HAP-1 (cell line): ENCODE data around the gene RIMBP2.

Source experiments
- DNase-seq, 2 experiments: peaks; one replicate each; pipeline ENCODE4 v3.0.0-alpha.2; 2016 to 2020; ENCODE audit warnings: low spot score in 2 of 2
- H3K27me3 ChIP-seq: fragments of 250-450 bp; sonication (Bioruptor Pico); 2 replicates; pipeline ENCODE4 v1.5.1; 2020; ENCODE audit warnings: low read depth, mild to moderate bottlenecking, moderate library complexity
- H3K36me3 ChIP-seq: fragments of 250-450 bp; sonication (Bioruptor Pico); replicated peaks from 2 replicates; pipeline ENCODE4 v1.5.1; 2020; ENCODE audit warnings: mild to moderate bottlenecking
- H3K4me1 ChIP-seq: fragments of 250-450 bp; sonication (Bioruptor Pico); 2 replicates; pipeline ENCODE4 v1.5.1; 2020; ENCODE audit warnings: mild to moderate bottlenecking
- H3K4me3 ChIP-seq: fragments of 250-450 bp; sonication (Bioruptor Pico); 2 replicates; pipeline ENCODE4 v1.5.1; 2020; ENCODE audit warnings: mild to moderate bottlenecking, moderate library complexity
- H3K9me3 ChIP-seq: fragments of 250-450 bp; sonication (Bioruptor Pico); 2 replicates; pipeline ENCODE4 v1.5.1; 2020; ENCODE audit warnings: mild to moderate bottlenecking, moderate library complexity
- in situ Hi-C: fragments of 300-500 bp; cut with MboI; formaldehyde crosslinking; loops from 3 replicates; pipeline ENCODE4 v1.14.3; 2020; ENCODE audit warnings: low sequenced_read_pairs, inconsistent platforms, mixed read lengths

Gene RIMBP2

DNA sequence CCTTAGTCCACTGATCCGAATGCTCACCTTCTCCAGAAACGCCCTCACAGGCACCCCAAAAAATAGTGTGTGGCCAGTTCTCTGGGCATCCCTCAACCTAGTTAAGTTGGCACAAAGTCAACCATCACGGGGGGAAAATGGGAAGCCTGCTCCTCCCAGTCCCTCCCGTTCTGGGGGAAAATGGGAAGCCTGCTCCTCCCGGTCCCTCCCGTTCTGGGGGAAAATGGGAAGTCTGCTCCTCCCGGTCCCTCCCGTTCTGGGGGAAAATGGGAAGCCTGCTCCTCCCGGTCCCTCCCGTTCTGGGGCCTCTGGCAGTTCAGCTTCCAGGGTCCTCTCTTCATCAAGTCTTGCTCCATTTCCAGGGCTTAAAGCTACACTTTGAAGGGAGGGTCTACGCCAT, 106.1 kb downstream of the RIMBP2 start:
- in situ Hi-C loops, result no loop called here
- H3K9me3 ChIP-seq, result no peaks in the 10 kb centered on the region
- H3K4me3 ChIP-seq, result no peak overlapping the region
- DNase-seq, result no peak
- H3K4me1 ChIP-seq, result no peaks in the 10 kb centered on the region
- no peaks in the 10 kb centered on the region; the same call in 1 of the 2 replicates for H3K27me3 ChIP-seq
- no peaks in the 10 kb centered on the region for H3K36me3 ChIP-seq

DNA sequence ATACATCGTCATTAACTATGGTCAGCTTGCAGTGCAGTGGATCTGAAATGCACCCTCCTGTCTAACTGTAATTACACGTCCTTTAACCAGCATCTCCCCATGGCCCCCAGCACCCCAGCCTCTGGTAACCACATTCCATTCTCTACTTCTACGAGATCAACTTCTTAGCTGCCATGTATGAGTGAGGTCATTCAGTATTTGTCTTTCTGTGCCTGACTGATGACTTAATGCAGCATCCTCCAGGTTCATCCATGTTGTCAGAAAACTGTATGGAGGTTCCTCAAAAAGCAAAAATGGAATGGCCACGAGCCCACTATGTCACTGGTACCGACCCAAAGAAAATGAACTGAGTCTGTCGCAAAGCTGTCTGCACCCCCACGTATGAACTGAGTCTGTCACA, 107.3 kb downstream of the RIMBP2 start:
- Histone ChIP-seq H3K4me1 (no peaks in the 10 kb centered on the region), H3K27me3 (no peaks in the 10 kb centered on the region), H3K9me3 (no peaks in the 10 kb centered on the region), H3K4me3 (no peak overlapping the region), H3K36me3 (no peaks in the 10 kb centered on the region)
- in situ Hi-C loops, result no loop called here
- DNase-seq, result no peak

DNA sequence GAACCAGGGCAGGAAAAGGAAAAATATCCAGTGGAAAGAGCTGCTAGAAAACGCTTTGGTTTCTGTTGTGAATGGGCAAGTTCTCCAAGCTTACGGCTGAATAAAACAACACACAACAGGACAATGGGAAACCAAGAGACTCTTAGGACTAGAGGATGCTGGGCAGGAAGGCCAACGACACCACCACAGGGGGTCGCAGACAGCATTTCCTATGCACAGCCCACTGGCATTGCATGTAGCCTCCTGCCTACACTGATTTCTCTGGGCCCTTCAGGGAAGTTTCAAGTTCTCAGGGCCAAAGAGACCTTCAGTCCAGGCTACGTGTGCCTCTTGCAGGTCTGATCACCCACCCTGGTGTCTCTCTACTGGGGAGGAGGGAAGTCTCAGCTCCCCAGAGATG, 108.0 kb downstream of the RIMBP2 start:
- no peaks in the 10 kb centered on the region for H3K27me3 ChIP-seq
- no peak for DNase-seq
- no peaks in the 10 kb centered on the region for H3K9me3 ChIP-seq
- no peaks in the 10 kb centered on the region for H3K4me1 ChIP-seq
- in situ Hi-C loops, result no loop called here
- no peak overlapping the region for H3K4me3 ChIP-seq
- no peaks in the 10 kb centered on the region for H3K36me3 ChIP-seq

DNA sequence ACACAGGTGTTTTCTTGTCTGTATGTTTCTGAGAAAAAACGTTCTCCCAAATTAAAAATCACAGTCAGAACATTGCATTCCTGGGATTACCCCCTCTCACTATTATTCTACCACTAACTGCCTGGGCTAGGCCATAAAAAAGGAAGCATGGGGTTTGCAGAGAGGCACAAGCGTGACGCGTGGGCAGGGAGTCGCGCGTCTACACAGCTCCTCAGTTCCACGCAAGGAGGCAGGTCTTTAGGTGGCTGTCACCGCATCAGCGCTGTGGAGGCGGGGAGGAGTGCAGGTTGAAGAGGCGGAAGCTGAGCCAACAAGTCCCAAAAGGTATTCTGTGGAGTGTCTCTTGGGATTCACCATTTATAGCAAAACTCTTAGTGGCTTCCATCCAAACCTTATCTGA, 109.9 kb downstream of the RIMBP2 start:
- no peak for DNase-seq
- Histone ChIP-seq H3K9me3 (no peaks in the 10 kb centered on the region), H3K4me3 (no peak overlapping the region), H3K27me3 (no peaks in the 10 kb centered on the region), H3K36me3 (no peaks in the 10 kb centered on the region), H3K4me1 (no peaks in the 10 kb centered on the region)
- in situ Hi-C loops, result no loop called here

DNA sequence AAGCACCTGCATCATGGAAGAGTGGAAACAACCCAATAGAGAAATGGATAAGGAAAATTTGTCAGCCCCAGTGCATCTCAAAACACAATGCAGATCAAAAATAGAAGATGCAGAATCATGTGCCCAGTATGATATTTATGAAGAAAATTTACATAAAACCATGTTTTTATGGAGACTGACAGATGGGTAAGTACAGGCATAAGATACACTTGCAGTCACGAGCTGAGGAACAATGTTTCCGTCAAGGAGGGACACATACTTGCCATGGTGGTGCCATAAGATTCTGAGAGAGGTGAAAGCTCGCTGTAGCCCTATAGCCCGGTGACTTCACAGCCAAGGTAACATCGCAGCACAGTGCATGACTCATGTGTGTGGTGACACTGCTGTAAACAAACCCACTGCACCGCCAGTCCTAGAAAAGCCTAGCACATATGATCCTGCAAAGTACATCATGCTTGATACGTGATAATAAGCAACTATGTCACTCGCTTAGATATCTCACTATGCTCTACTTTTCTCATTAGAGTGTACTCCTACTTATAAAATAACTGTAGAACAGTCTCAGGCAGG, 112.6 kb downstream of the RIMBP2 start:
- no peaks in the 10 kb centered on the region for H3K4me1 ChIP-seq
- no peak overlapping the region for H3K4me3 ChIP-seq
- H3K9me3 ChIP-seq, result no peaks in the 10 kb centered on the region
- in situ Hi-C loops, result no loop called here
- no peak for DNase-seq
- H3K27me3 ChIP-seq, result no peaks in the 10 kb centered on the region
- no peaks in the 10 kb centered on the region for H3K36me3 ChIP-seq

DNA sequence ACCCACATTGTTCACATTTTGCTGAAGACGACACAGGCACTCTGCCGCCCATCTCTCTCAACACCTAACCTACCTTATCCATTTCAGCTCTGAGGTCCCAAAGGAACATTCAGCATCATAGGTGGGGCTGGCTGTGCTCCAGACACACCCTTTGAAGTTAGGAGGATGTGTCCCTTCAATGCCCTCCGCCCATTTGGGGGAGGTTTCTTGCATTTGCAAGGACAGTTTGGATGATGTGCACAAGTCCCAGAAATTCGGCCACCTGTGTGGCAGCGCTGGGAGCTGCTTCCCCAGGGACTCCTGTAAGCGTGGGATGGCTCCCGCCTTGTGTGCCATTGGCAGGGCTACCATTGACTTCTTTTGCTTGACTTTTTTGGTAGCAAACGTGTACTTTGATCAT, 113.8 kb downstream of the RIMBP2 start:
- in situ Hi-C loops, result no loop called here
- Histone ChIP-seq H3K4me3 (no peak overlapping the region), H3K27me3 (no peaks in the 10 kb centered on the region), H3K36me3 (no peaks in the 10 kb centered on the region), H3K4me1 (no peaks in the 10 kb centered on the region), H3K9me3 (no peaks in the 10 kb centered on the region)
- no peak for DNase-seq

DNA sequence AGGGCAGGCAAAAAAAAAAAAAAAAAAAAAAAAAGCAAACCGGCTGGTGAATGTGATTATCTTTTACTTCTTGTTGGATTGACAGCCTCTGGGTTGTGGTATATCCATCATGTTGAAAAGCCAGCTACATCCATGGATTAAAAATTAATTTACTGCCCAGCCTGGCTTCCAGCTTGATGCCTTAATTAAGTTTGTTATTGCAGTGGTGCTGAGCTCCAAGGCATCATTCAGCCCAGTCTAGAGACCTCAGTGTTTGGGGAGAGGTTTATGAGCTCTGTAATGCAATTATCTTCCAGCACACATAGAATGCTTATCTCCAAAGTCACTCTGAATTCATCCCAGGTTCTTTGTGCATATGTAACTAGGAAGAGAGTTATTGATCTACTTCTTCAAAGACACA, 114.8 kb downstream of the RIMBP2 start:
- Histone ChIP-seq H3K36me3 (no peaks in the 10 kb centered on the region), H3K4me3 (no peak overlapping the region), H3K9me3 (no peaks in the 10 kb centered on the region), H3K27me3 (no peaks in the 10 kb centered on the region), H3K4me1 (no peaks in the 10 kb centered on the region)
- in situ Hi-C loops, result no loop called here
- no peak for DNase-seq

DNA sequence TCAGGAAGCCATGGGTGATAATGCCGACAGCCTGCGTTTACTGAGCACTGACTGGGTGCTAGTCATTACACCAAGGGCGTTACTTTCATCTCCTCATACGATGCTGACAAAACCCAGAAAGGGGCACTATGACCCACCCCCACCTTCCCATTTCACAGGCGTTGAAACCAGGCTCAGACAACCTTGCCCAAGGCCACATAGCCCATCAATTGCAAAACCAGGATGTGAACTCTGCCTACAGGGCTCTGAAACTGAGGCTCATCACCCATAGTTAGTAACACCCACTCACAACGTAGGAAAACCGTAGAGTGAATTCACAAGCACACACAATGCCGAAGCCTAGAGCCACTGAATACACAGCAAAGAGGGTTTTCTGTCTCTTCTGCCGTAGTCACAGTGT, 119.9 kb downstream of the RIMBP2 start:
- H3K4me1 ChIP-seq, result no peaks in the 10 kb centered on the region
- no peaks in the 10 kb centered on the region for H3K27me3 ChIP-seq
- no peaks in the 10 kb centered on the region for H3K9me3 ChIP-seq
- no peak overlapping the region for H3K4me3 ChIP-seq
- in situ Hi-C loops, result no loop called here
- H3K36me3 ChIP-seq, result no peaks in the 10 kb centered on the region
- DNase-seq, result no peak

DNA sequence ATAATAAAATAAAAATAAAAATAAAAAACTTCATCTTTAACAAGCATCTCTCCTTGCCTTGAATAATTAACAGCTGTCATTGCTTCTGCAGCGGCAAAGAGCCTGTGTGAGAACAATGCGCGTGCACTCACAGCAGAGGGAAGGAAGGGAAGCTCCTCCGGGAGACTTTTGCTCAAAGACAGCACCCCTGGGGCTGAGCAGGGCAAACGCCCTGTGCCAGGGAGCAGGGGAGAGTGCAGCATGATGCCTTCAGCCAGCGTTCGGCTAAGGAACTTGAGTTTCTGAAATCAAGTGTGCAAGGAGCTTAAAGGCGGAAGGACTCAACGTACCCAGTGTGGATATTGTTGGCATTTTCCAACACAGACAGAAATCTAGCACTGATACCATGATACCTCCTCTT, 120.5 kb downstream of the RIMBP2 start:
- in situ Hi-C loops, result no loop called here
- H3K36me3 ChIP-seq, result no peaks in the 10 kb centered on the region
- no peak for DNase-seq

DNA sequence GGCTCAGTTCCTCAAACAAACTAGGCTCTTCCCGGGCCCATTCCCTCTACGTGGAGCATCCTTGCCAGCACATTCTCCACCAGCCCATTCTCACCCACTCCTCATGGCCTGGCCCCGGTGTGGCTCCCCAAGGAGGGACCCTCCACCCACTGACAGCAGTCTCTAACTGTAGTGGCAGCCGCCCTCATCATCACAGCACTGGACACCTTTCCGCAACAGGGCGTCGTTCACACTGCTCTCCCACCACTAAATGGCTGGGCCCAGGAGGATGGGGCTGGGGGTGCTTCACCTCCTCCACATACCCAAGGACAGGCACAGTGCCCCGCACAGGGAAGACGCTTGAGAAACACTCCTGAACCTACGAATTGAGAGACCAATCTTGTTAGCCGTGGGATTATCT, 123.0 kb downstream of the RIMBP2 start:
- Histone ChIP-seq H3K27me3 (no peaks in the 10 kb centered on the region; the same call in 1 of the 2 replicates), H3K4me3 (no peak overlapping the region), H3K4me1 (no peaks in the 10 kb centered on the region), H3K36me3 (no peaks in the 10 kb centered on the region), H3K9me3 (no peaks in the 10 kb centered on the region)
- no peak for DNase-seq
- in situ Hi-C loops, result no loop called here

More for the DNA sequence above, 120.5 kb downstream of the RIMBP2 start:
- no peaks in the 10 kb centered on the region for H3K9me3 ChIP-seq
- H3K4me3 ChIP-seq, result no peak overlapping the region
- no peaks in the 10 kb centered on the region for H3K4me1 ChIP-seq
- H3K27me3 ChIP-seq, result no peaks in the 10 kb centered on the region

DNA sequence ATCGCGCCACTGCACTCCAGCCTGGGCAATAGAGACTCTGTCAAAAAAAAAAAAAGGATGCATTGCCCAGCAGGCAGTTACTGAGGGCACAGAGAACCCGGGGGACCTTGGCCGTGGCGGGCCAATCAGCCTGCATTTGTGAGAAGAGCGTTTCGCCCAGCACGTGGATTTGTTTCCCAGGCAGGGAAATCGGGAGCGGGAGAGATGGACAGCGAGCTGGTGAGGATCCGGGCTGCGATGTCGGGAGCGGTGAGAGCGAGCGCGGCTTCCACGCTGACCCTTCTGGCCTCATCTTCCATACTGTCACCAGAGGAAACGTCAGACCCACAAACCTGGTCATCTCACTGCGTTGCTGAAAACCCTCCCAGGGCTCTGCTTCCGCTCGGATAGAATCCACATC, 123.5 kb downstream of the RIMBP2 start:
- no peaks in the 10 kb centered on the region for H3K36me3 ChIP-seq
- no peak for DNase-seq
- H3K4me3 ChIP-seq, result no peak overlapping the region
- no peaks in the 10 kb centered on the region; the same call in 1 of the 2 replicates for H3K27me3 ChIP-seq
- in situ Hi-C loops, result no loop called here
- no peaks in the 10 kb centered on the region for H3K9me3 ChIP-seq
- no peaks in the 10 kb centered on the region for H3K4me1 ChIP-seq

DNA sequence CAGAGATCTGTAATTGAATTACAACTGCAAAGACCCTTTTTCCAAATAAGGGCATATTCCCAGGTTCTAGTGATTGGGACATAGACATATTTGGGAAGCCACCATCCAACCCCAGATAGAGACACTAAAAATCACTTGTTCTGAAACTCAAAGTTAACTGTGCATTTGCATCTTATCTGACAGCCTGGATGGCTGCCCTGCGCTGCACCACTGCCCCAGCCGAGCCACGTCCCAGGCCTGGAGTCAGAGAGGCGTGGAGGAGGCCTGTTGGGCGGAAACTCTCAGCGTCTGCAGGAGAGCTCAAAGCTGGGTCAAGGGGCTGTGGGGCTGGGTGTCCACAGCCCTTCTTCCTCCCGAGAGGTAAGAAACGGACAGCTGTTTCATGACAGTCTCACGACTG, 124.4 kb downstream of the RIMBP2 start:
- no peaks in the 10 kb centered on the region for H3K4me1 ChIP-seq
- no peak overlapping the region for H3K4me3 ChIP-seq
- H3K9me3 ChIP-seq, result no peaks in the 10 kb centered on the region
- H3K36me3 ChIP-seq, result no peaks in the 10 kb centered on the region
- in situ Hi-C loops, result no loop called here
- DNase-seq, result no peak
- H3K27me3 ChIP-seq, result no peaks in the 10 kb centered on the region; the same call in 1 of the 2 replicates

DNA sequence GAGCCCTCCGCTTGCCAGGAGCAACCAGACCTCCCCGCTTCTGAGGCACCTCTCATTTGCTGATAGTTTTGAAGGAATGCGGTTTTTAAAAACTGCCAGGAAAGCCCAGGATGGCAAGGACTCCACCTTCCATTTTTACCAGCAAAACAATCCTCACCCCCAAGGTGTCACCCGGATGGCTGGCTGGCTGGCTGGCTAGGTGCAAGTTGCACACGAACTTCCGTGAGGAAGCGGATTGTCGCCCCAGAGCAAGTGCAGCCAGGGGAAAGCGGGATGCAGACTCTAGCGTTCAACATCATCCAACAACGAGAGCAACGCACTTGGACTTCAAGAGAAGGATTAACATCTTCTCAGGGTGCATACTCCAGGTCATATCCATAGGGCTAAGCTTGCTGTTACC, 125.4 kb downstream of the RIMBP2 start:
- in situ Hi-C loops, result no loop called here
- no peaks in the 10 kb centered on the region for H3K4me1 ChIP-seq

DNA sequence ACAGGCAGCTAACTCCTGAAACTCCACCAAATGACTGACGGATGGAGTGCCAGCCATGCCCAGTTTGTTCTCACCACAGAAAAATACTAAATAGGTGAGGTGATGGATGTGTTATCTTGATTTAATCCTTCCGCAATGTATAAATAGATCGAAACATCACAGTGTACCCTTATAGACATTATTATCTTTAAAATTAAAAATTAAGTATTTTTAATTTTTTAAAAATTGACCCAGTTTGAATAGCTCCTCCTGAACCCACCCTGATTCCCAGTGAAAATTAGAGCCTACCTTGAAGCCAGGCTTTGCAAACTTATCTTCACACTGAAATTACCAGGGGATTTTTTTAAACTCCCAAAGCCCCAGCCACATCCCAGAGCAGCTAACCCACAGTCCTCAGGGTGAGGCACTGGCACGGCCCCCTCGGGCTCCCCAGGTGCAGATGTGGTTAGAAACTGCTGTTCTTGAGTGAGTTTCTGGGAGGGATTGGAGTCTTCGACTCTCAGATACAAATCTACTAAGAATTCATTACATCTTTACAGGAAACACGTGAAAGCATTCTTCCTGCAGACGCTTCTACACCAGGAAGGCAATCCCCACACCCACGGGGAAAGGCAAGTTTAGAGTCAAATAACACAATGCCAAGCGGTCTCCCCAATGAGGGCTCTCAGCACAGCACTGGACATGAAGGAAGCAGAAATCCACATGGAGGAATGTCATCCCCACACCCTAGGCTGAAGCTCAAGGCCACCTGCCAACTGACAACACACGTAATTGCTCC, 126.4 kb downstream of the RIMBP2 start:
- in situ Hi-C loops, result no loop called here
- Histone ChIP-seq H3K27me3 (no peaks in the 10 kb centered on the region; the same call in 1 of the 2 replicates), H3K36me3 (no peaks in the 10 kb centered on the region)

More for the DNA sequence above, 125.4 kb downstream of the RIMBP2 start:
- H3K4me3 ChIP-seq, result no peak overlapping the region
- no peaks in the 10 kb centered on the region; the same call in 1 of the 2 replicates for H3K27me3 ChIP-seq
- DNase-seq, result no peak
- no peaks in the 10 kb centered on the region for H3K36me3 ChIP-seq
- no peaks in the 10 kb centered on the region for H3K9me3 ChIP-seq

More for the DNA sequence above, 126.4 kb downstream of the RIMBP2 start:
- H3K4me1 ChIP-seq, result no peaks in the 10 kb centered on the region
- H3K4me3 ChIP-seq, result no peak overlapping the region
- no peak for DNase-seq
- no peaks in the 10 kb centered on the region for H3K9me3 ChIP-seq
